Endothelial cell of umbilical vein (primary cell): ENCODE measurements around the gene HLA-B. TPM values are rescaled to one million over a fixed set of nuclear protein-coding genes. Genes with fewer than 3 reads are reported as not detected.

Source experiments
- BruUV-seq: library from RNA; stranded (reverse); fragments of 400-500 nt; replicated peaks from 2 replicates; lab custom pipeline; 2021; lab: Mats Ljungman, UMichigan
- CTCF ChIA-PET: fragments of 300-600, 350-600 bp; sonication (Branson Sonifier 250); formaldehyde crosslinking; loops from one replicate; lab custom pipeline; 2021; ENCODE audit warnings: antibody characterized with exemption, inconsistent platforms; lab: Charles Lee
- POLR2A ChIA-PET: fragments of 300-600, 350-600 bp; sonication (Branson Sonifier 250); formaldehyde crosslinking; loops from one replicate; lab custom pipeline; 2021; ENCODE audit warnings: antibody characterized with exemption, inconsistent platforms; lab: Charles Lee
- DNase-seq: peaks from one replicate; pipeline ENCODE4 v3.0.0-alpha.2; 2011; ENCODE audit warnings: low read depth, low spot score
- FAIRE-seq: peaks from 2 replicates; lab custom pipeline; 2011; peaks lifted over from hg19 to GRCh38; lab: Jason Lieb, UNC
- H2AFZ ChIP-seq: 2 replicates; pipeline ENCODE4 v1.6.0; 2012; ENCODE audit warnings: low read depth, low read length, control low read depth, inconsistent platforms
- H3K27ac ChIP-seq: 2 replicates; pipeline ENCODE4 v1.5.1; 2011; ENCODE audit warnings: low read depth, mild to moderate bottlenecking, control low read depth, low read length, moderate library complexity; ENCODE audit not compliant: insufficient read depth
- H3K27me3 ChIP-seq, 2 experiments: 2 replicates each; pipeline versions ENCODE4 v1.6.0 to v1.6.1; 2011; ENCODE audit warnings: low read length in 2 of 2, mixed read lengths in 1 of 2; ENCODE audit not compliant: control insufficient read depth in 2 of 2, insufficient read depth in 2 of 2
- H3K36me3 ChIP-seq, 2 experiments: 2 replicates in 1 of 2; 3 replicates in 1 of 2; pipeline ENCODE4 v1.5.1; 2011; ENCODE audit warnings: low read length in 2 of 2, mild to moderate bottlenecking in 1 of 2, moderate library complexity in 1 of 2; ENCODE audit not compliant: control insufficient read depth in 2 of 2, insufficient read depth in 2 of 2; ENCODE audit errors: extremely low read depth in 1 of 2
- H3K4me1 ChIP-seq: 3 replicates; pipeline ENCODE4 v1.5.1; 2011; ENCODE audit warnings: mild to moderate bottlenecking, low read length; ENCODE audit not compliant: control insufficient read depth, insufficient read depth; ENCODE audit errors: extremely low read depth
- H3K4me2 ChIP-seq: 2 replicates; pipeline ENCODE4 v1.6.1; 2011; ENCODE audit warnings: low read length, control low read depth, mixed read lengths; ENCODE audit not compliant: insufficient read depth
- H3K4me3 ChIP-seq, 3 experiments: fragments of 200-600 bp in 1 of 3; sonication (generic), shearing (Covaris generic) in 1 of 3; replicated peaks in 1 of 3; 2 replicates each; pipeline ENCODE4 v1.5.1; 2011 to 2016; ENCODE audit warnings: control low read depth in 3 of 3, low read length in 3 of 3, mild to moderate bottlenecking in 2 of 3, inconsistent platforms in 1 of 3, low read depth in 1 of 3, moderate library complexity in 1 of 3; ENCODE audit not compliant: insufficient read depth in 1 of 3
- H3K79me2 ChIP-seq: 2 replicates; pipeline ENCODE4 v1.6.0; 2012; ENCODE audit warnings: low read length, inconsistent platforms; ENCODE audit not compliant: control insufficient read depth, insufficient read depth
- H3K9ac ChIP-seq: replicated peaks from 2 replicates; pipeline ENCODE3; 2011; ENCODE audit warnings: low read length, control low read depth; ENCODE audit not compliant: insufficient read depth; ENCODE audit errors: extremely low read depth
- H3K9me1 ChIP-seq: replicated peaks from 3 replicates; pipeline ENCODE4 v1.6.0; 2011; ENCODE audit warnings: mild to moderate bottlenecking, low read length; ENCODE audit not compliant: control insufficient read depth, insufficient read depth; ENCODE audit errors: extremely low read depth
- H3K9me3 ChIP-seq: replicated peaks from 2 replicates; pipeline ENCODE4 v1.5.1; 2012; ENCODE audit warnings: low read length, inconsistent platforms; ENCODE audit not compliant: control insufficient read depth, insufficient read depth
- H4K20me1 ChIP-seq: replicated peaks from 2 replicates; pipeline ENCODE3; 2011; ENCODE audit warnings: mild to moderate bottlenecking, low read length; ENCODE audit not compliant: control insufficient read depth, insufficient read depth; ENCODE audit errors: extremely low read depth
- CTCF ChIP-seq, 2 donors: IDR thresholded peaks; 1 replicate in 1 of 2; 2 replicates in 1 of 2; pipeline ENCODE4 v1.5.1; 2011; ENCODE audit warnings: low read length in 2 of 2, mild to moderate bottlenecking in 2 of 2, moderate library complexity in 2 of 2, control low read depth in 1 of 2, inconsistent platforms in 1 of 2, low read depth in 1 of 2; ENCODE audit not compliant: insufficient read depth in 1 of 2; ENCODE audit errors: extremely low read depth in 1 of 2
- EZH2 ChIP-seq: IDR thresholded peaks from 2 replicates; pipeline ENCODE4 v1.6.1; 2012; ENCODE audit warnings: borderline replicate concordance, low read depth, mild to moderate bottlenecking, moderate library complexity, low read length, inconsistent platforms; ENCODE audit not compliant: severe bottlenecking
- FOS ChIP-seq: IDR thresholded peaks from 2 replicates; pipeline ENCODE4 v1.6.1; 2011; ENCODE audit warnings: mild to moderate bottlenecking, low read length, moderate library complexity, borderline replicate concordance; ENCODE audit not compliant: insufficient read depth
- GATA2 ChIP-seq: IDR thresholded peaks from 2 replicates; pipeline ENCODE4 v1.7.0; 2011; ENCODE audit warnings: low read depth, mild to moderate bottlenecking, moderate library complexity, mixed read lengths, low read length; ENCODE audit not compliant: insufficient read length, insufficient read depth
- JUN ChIP-seq: IDR thresholded peaks from 2 replicates; pipeline ENCODE4 v1.6.1; 2011; ENCODE audit warnings: borderline replicate concordance, low read depth; ENCODE audit not compliant: insufficient read length, insufficient read depth
- MAX ChIP-seq: IDR thresholded peaks from 2 replicates; pipeline ENCODE4 v1.6.1; 2011; ENCODE audit not compliant: insufficient read depth, insufficient read length
- MYC ChIP-seq: IDR thresholded peaks from one replicate; pipeline ENCODE4 v1.6.1; 2011; ENCODE audit warnings: mild to moderate bottlenecking, low read depth, low read length
- POLR2A ChIP-seq: IDR thresholded peaks from 2 replicates; pipeline ENCODE4 v1.6.1; 2012; ENCODE audit warnings: low read depth, mild to moderate bottlenecking, control low read depth, low read length
- POLR2AphosphoS5 ChIP-seq: IDR thresholded peaks from 2 replicates; pipeline ENCODE4 v1.6.1; 2012; ENCODE audit warnings: low read depth, mild to moderate bottlenecking, control low read depth, low read length, moderate library complexity; ENCODE audit not compliant: insufficient read depth
- dilution Hi-C: fragments of 300-500 bp; cut with MboI; formaldehyde crosslinking; loops from one replicate; pipeline ENCODE4 v1.15.0; 2019; ENCODE audit warnings: low sequenced_read_pairs; ENCODE audit not compliant: extremely low pct_ligation_motif_present
- intact Hi-C: fragments of 100-400 bp; cut with micrococcal nuclease; formaldehyde crosslinking; loops from one replicate; pipeline ENCODE4 v1.10.0; 2022
- polyA plus RNA-seq, 4 experiments: library from polyadenylated mRNA; depleted of rRNA in 3 of 4; stranded (reverse) in 3 of 4; unstranded in 1 of 4; fragments of >200 nt; gene quantifications; 2 replicates each; pipeline versions ENCODE4 v1.2.1 to v1.2.3, GENCODE V29; 2011 to 2012; ENCODE audit warnings: missing spikeins in 1 of 4
- total RNA-seq: library from RNA; stranded (reverse); gene quantifications from 2 replicates; pipeline ENCODE4 v1.2.3, GENCODE V29; 2021

Gene HLA-B
- total and polyA plus RNA-seq, 2 donors (not counting 3 experiments of a cell fraction or from before 2014, with no cell fraction given): 119 to 126 TPM

GRCh38 chr6:31305703-31306219, 51.2 kb downstream of the HLA-B start:
- intact Hi-C loops (no loop called here), dilution Hi-C loops (no loop called here)
- FAIRE-seq (no peak), DNase-seq (no peak)
- no peak overlapping the region for H3K4me2 ChIP-seq
- ChIA-PET POLR2A (no interaction called here), CTCF (no interaction called here)
- no peaks in the 10 kb centered on the region for H3K36me3 ChIP-seq
- H3K9ac ChIP-seq: no peak overlapping the region
- no peaks in the 10 kb centered on the region for H3K9me1 ChIP-seq
- TF ChIP-seq POLR2A: no peak
- TF ChIP-seq EZH2: no peak
- no peak for TF ChIP-seq POLR2AphosphoS5
- TF ChIP-seq CTCF (IDR thresholded peaks at IDR 0.05; ENCODE audit: extremely low read depth in 1 of 2, insufficient read depth in 1 of 2, low read depth in 1 of 2, low read length in 2 of 2): no peak
- no peak for TF ChIP-seq MAX
- TF ChIP-seq FOS: no peak
- TF ChIP-seq MYC: no peak
- TF ChIP-seq GATA2: no peak
- TF ChIP-seq JUN: no peak
- H3K79me2 ChIP-seq: no peaks in the 10 kb centered on the region
- no peaks in the 10 kb centered on the region for H3K4me1 ChIP-seq
- H3K9me3 ChIP-seq: no peaks in the 10 kb centered on the region
- no peak overlapping the region for H3K27ac ChIP-seq
- no peak overlapping the region for H3K4me3 ChIP-seq
- H4K20me1 ChIP-seq: no peaks in the 10 kb centered on the region
- H2AFZ ChIP-seq: no peak overlapping the region
- peaks cover 29 to 33% of the 10 kb centered on the region in 2 experiments for H3K27me3 ChIP-seq
- no TSS peak for BruUV-seq
